Glutamatergic neuron (in vitro differentiated cells): ENCODE results near the gene L1CAM. TPM values are rescaled to one million over a fixed set of nuclear protein-coding genes. Genes with fewer than 3 reads are reported as not detected.

Experiments
- DNase-seq: peaks from one replicate; pipeline ENCODE4 v3.0.0; 2022
- H3K27ac Mint-ChIP-seq: one replicate; pipeline ENCODE4 v1.8.0; 2020; ENCODE audit warnings: mild to moderate bottlenecking, mixed read lengths, inconsistent platforms; ENCODE audit not compliant: unreplicated experiment
- H3K27me3 Mint-ChIP-seq: one replicate; pipeline ENCODE4 v1.8.0; 2020; ENCODE audit warnings: mild to moderate bottlenecking, moderate library complexity, mixed read lengths, inconsistent platforms; ENCODE audit not compliant: unreplicated experiment
- H3K36me3 Mint-ChIP-seq: one replicate; pipeline ENCODE4 v1.8.0; 2020; ENCODE audit warnings: mild to moderate bottlenecking, mixed read lengths, inconsistent platforms; ENCODE audit not compliant: unreplicated experiment
- H3K4me1 Mint-ChIP-seq: one replicate; pipeline ENCODE4 v1.8.0; 2020; ENCODE audit warnings: mild to moderate bottlenecking, low read depth, mixed read lengths, inconsistent platforms; ENCODE audit not compliant: unreplicated experiment
- H3K4me3 Mint-ChIP-seq: one replicate; pipeline ENCODE4 v1.8.0; 2020; ENCODE audit warnings: mild to moderate bottlenecking, mixed read lengths, inconsistent platforms; ENCODE audit not compliant: unreplicated experiment
- H3K9me3 Mint-ChIP-seq: one replicate; pipeline ENCODE4 v1.8.0; 2020; ENCODE audit warnings: mild to moderate bottlenecking, moderate library complexity, mixed read lengths, inconsistent platforms; ENCODE audit not compliant: unreplicated experiment
- total RNA-seq: library from RNA; stranded (reverse); fragmentation: NEBNext Ultra II Directional; extraction: Animal tissue kit (Norgen Biotek cat#: 25700); gene quantifications from one replicate; pipeline ENCODE4 v1.2.1, GENCODE V29; 2021; ENCODE audit not compliant: unreplicated experiment
- TF ChIP-seq, protein P1 (sequence below): fragments of 200-600 bp; sonication (generic); IDR thresholded peaks from one replicate; pipeline ENCODE4 v1.5.0; 2021; ENCODE audit not compliant: partially characterized antibody, unreplicated experiment

The L1CAM gene
- total RNA-seq, 1 donor from 2014 or later: 925 TPM

- TF ChIP-seq, protein P1, sequence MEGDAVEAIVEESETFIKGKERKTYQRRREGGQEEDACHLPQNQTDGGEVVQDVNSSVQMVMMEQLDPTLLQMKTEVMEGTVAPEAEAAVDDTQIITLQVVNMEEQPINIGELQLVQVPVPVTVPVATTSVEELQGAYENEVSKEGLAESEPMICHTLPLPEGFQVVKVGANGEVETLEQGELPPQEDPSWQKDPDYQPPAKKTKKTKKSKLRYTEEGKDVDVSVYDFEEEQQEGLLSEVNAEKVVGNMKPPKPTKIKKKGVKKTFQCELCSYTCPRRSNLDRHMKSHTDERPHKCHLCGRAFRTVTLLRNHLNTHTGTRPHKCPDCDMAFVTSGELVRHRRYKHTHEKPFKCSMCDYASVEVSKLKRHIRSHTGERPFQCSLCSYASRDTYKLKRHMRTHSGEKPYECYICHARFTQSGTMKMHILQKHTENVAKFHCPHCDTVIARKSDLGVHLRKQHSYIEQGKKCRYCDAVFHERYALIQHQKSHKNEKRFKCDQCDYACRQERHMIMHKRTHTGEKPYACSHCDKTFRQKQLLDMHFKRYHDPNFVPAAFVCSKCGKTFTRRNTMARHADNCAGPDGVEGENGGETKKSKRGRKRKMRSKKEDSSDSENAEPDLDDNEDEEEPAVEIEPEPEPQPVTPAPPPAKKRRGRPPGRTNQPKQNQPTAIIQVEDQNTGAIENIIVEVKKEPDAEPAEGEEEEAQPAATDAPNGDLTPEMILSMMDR: no peak
- peaks cover 17% of the 10 kb centered on the region for H3K27me3 Mint-ChIP-seq
- H3K4me1 Mint-ChIP-seq: peaks cover 11% of the 10 kb centered on the region
- DNase-seq: no peak
- H3K27ac Mint-ChIP-seq: no peak overlapping the region
- peaks cover 10% of the 10 kb centered on the region for H3K9me3 Mint-ChIP-seq
- H3K36me3 Mint-ChIP-seq: peaks cover under 1% of the 10 kb centered on the region
- no peak overlapping the region for H3K4me3 Mint-ChIP-seq
These were observed 16.3 kb downstream of the L1CAM start for GRCh38 chrX:153869473-153870287.

DNA sequence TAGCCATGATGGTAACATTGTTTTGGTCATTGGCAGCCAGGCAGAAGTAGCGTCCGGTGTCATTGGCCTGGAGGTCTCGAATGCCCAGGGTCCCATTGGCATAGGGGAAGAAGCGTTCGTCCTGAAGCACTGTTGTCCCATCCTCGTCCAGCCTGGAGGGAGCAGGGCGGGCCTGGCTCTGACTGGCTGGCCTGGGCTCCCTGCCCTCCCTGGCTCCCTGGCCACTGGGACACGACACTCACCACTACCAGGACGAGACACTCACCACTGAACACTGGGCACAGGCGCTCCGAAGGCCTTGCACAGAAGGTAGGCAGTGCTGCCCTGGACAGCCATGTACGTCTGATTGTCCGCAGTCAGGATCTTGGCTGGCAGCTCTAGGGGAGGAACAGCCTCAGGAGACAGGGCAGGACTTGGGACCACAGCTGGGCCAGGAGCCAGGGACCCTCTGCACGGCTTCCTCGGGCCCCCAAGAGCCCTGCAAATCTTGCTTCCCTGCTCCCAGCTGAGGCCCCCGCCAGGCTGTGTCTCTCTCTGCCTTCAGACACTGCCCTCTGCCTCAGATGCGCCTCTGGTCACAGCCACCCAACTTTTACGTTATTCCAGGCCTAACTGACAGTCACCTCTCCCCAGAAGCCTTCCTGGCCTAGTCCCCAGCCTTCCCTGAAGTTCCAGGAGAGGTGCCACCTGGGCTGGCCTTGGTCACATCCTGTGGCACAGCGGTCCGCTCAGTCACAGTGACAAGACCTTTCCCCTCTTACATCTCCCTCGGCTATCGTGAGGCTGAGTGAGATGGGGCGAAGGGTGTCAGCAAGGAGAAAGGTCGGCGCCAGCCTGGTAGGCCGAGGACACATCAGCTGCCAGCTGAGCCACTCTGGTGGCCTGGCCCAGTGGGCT is 17.1 kb downstream of the L1CAM start:
- DNase-seq: no peak
- Mint-ChIP-seq H3K4me3 (no peak overlapping the region), H3K36me3 (no peaks in the 10 kb centered on the region), H3K27ac (no peak overlapping the region), H3K27me3 (peaks cover 19% of the 10 kb centered on the region), H3K4me1 (peaks cover 11% of the 10 kb centered on the region), H3K9me3 (peaks cover 4% of the 10 kb centered on the region)
- TF ChIP-seq, protein P1: no peak

DNA sequence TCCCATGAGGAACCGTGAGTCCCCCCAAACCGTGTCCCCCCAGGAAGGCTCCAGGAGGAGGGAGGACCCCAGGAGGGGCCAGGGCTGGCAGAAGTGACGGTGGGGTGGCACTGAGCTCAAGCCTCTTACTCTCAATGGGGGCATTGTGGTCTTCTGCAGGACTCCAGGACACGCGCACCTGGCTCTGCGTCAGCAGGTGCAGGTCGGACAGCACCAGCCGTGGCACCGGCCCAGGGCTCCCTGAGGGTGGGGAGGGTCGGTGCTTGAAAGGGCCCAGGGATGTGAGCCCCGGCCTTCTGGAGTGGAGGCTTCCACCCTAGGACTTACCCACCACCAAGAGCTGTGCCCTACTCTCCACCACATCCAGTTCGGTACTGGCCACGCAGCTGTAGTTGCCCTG is 18.3 kb downstream of the L1CAM start:
- DNase-seq: no peak
- Mint-ChIP-seq H3K9me3 (peaks cover 4% of the 10 kb centered on the region), H3K27ac (no peak overlapping the region), H3K36me3 (no peaks in the 10 kb centered on the region), H3K4me1 (peaks cover 9% of the 10 kb centered on the region), H3K4me3 (no peak overlapping the region), H3K27me3 (peaks cover 13% of the 10 kb centered on the region)
- TF ChIP-seq, protein P1: no peak

DNA sequence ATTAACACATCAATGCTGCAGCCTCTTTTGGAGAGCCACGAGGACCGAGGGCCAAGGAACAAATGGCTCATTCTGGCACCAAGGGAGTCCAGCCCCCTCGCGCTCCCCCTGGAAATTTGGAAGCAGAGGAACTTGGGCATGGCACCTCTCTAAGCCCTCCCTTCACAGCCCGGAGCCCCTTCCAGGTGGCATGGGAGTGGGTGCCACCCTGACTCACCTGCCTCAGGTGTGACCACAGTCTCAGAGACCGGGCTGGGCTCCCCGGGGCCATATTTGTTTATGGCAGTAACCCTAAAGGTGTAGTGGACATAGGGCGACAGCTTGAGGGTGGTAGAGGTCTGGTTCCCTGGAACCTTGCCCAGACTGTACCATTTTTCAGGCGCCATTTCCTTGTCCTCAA is 18.8 kb downstream of the L1CAM start:
- TF ChIP-seq, protein P1: no peak
- Mint-ChIP-seq H3K27me3 (peaks cover 8% of the 10 kb centered on the region), H3K9me3 (peaks cover 4% of the 10 kb centered on the region), H3K4me3 (no peak overlapping the region), H3K36me3 (no peaks in the 10 kb centered on the region), H3K4me1 (peaks cover 4% of the 10 kb centered on the region), H3K27ac (no peak overlapping the region)
- no peak for DNase-seq
